ENCODE data around the gene C1orf116.

C1orf116 gene

GRCh38 chr1:207032528-207033017 lies at the start of gene C1orf116:
Gene C1orf116, minus strand, starts transcription at chr1:207032756. Its CDS starts 5,158 bp downstream, at chr1:207027598.
- no peak for DNase-seq (ENCODE audit: low read depth in 3 of 3)

- no peak for DNase-seq (ENCODE audit: low read depth in 3 of 3)
Measured at GRCh38 chr1:207081806-207082205, 49.2 kb upstream of the C1orf116 start.

GRCh38 chr1:207081088-207081487 lies 48.5 kb upstream of the C1orf116 start:
- DNase-seq (ENCODE audit: low read depth in 3 of 3): no peak

GRCh38 chr1:207079706-207080241 lies 47.2 kb upstream of the C1orf116 start:
- no peak for DNase-seq (ENCODE audit: low read depth in 3 of 3)

GRCh38 chr1:207078578-207079132 lies 46.1 kb upstream of the C1orf116 start:
- no peak for DNase-seq (ENCODE audit: low read depth in 3 of 3)

GRCh38 chr1:207077470-207078377 lies 45.2 kb upstream of the C1orf116 start:
- peak in 2 of 3 experiments; percentile 28 to 45 for DNase-seq (ENCODE audit: low read depth in 3 of 3)

- no peak for DNase-seq (ENCODE audit: low read depth in 3 of 3)
Measured at GRCh38 chr1:207077012-207077411, 44.5 kb upstream of the C1orf116 start.

- DNase-seq (ENCODE audit: low read depth in 3 of 3): no peak
Measured at GRCh38 chr1:207076181-207076955, 43.8 kb upstream of the C1orf116 start.

- DNase-seq (ENCODE audit: low read depth in 3 of 3): no peak
Measured at GRCh38 chr1:207073906-207074820, 41.6 kb upstream of the C1orf116 start.

- no peak for DNase-seq (ENCODE audit: low read depth in 3 of 3)
Measured at GRCh38 chr1:207072233-207072632, 39.7 kb upstream of the C1orf116 start.

- DNase-seq (ENCODE audit: low read depth in 3 of 3): no peak
Measured at GRCh38 chr1:207071426-207071825, 38.9 kb upstream of the C1orf116 start.

GRCh38 chr1:207070811-207071210 lies 38.3 kb upstream of the C1orf116 start:
- no peak for DNase-seq (ENCODE audit: low read depth in 3 of 3)

- no peak for DNase-seq (ENCODE audit: low read depth in 3 of 3)
Measured at GRCh38 chr1:207069858-207070506, 37.4 kb upstream of the C1orf116 start.

- no peak for DNase-seq (ENCODE audit: low read depth in 3 of 3)
Measured at GRCh38 chr1:207069061-207069460, 36.5 kb upstream of the C1orf116 start.

- DNase-seq (ENCODE audit: low read depth in 3 of 3): no peak
Measured at GRCh38 chr1:207067665-207068064, 35.1 kb upstream of the C1orf116 start.

- no peak for DNase-seq (ENCODE audit: low read depth in 3 of 3)
Measured at GRCh38 chr1:207067185-207067584, 34.6 kb upstream of the C1orf116 start.

- no peak for DNase-seq (ENCODE audit: low read depth in 3 of 3)
Measured at GRCh38 chr1:207064561-207064960, 32.0 kb upstream of the C1orf116 start.

- DNase-seq (ENCODE audit: low read depth in 3 of 3): no peak
Measured at GRCh38 chr1:207063014-207063413, 30.5 kb upstream of the C1orf116 start.

- DNase-seq (ENCODE audit: low read depth in 3 of 3): no peak
Measured at GRCh38 chr1:207062058-207062457, 29.5 kb upstream of the C1orf116 start.

- DNase-seq (ENCODE audit: low read depth in 3 of 3): no peak
Measured at GRCh38 chr1:207060596-207060995, 28.0 kb upstream of the C1orf116 start.
